ENCODE measurements around the gene VWA5A. TPM values are rescaled to one million over a fixed set of nuclear protein-coding genes. Genes with fewer than 3 reads are reported as not detected.

The VWA5A gene
- total and polyA plus RNA-seq, 2 donors (not counting 1 experiment from before 2014, with no cell fraction given): 11.9 to 22.3 TPM

GRCh38 chr11:124113890-124114289, 1.4 kb upstream of the VWA5A start:
- Histone ChIP-seq H3K27me3 (ENCODE audit: control insufficient read depth, insufficient read depth, low read length) (no peaks in the 10 kb centered on the region), H2AFZ (ENCODE audit: low read length) (no peak overlapping the region)

GRCh38 chr11:124115782-124116616, 749 bp downstream of the VWA5A start:
- peak overlapping the region; percentile 27 for H2AFZ ChIP-seq (ENCODE audit: low read length)
- peak overlapping the region; percentile 63 to 92 (median 72) for H3K4me3 ChIP-seq (replicated peaks in 1 of 4; ENCODE audit: control extremely low read depth in 1 of 4, insufficient read depth in 1 of 4, low read depth in 3 of 4, low read length in 4 of 4)
- H3K4me1 ChIP-seq (ENCODE audit: control insufficient read depth, extremely low read depth, insufficient read depth, low read length): peaks cover 2% of the 10 kb centered on the region
- H3K27ac ChIP-seq (ENCODE audit: insufficient read depth, low read length): no peak overlapping the region
- TF ChIP-seq EZH2 (IDR thresholded peaks at IDR 0.05; ENCODE audit: low read length, missing control alignments) (no peak), CTCF (conservative IDR thresholded peaks at IDR 0.05 in 1 of 2, IDR thresholded peaks at IDR 0.05 in 1 of 2; ENCODE audit: low read depth in 1 of 2, low read length in 2 of 2) (no peak)
- no peak overlapping the region for H3K9ac ChIP-seq (ENCODE audit: insufficient read depth, low read length)
- H3K79me2 ChIP-seq (ENCODE audit: control insufficient read depth, insufficient read depth, low read length): no peaks in the 10 kb centered on the region
- no peaks in the 10 kb centered on the region for H4K20me1 ChIP-seq (ENCODE audit: control insufficient read depth, extremely low read depth, insufficient read depth, low read length)
- H3K4me2 ChIP-seq (ENCODE audit: extremely low read depth, insufficient read depth, low read length): peak overlapping the region; percentile 94
- DNase-seq (ENCODE audit: low read depth in 2 of 2): no peak
- H3K36me3 ChIP-seq (ENCODE audit: control insufficient read depth, insufficient read depth, low read length): no peaks in the 10 kb centered on the region
- H3K27me3 ChIP-seq (ENCODE audit: control insufficient read depth, insufficient read depth, low read length): no peaks in the 10 kb centered on the region
- H3K9me3 ChIP-seq (ENCODE audit: control insufficient read depth, insufficient read depth, low read depth, low read length): no peaks in the 10 kb centered on the region

More at GRCh38 chr11:124113890-124114289, 1.4 kb upstream of the VWA5A start:
- DNase-seq (ENCODE audit: low read depth in 2 of 2): peak in 1 of 2 donors; percentile 14
- H4K20me1 ChIP-seq (ENCODE audit: control insufficient read depth, extremely low read depth, insufficient read depth, low read length): no peaks in the 10 kb centered on the region
- H3K79me2 ChIP-seq (ENCODE audit: control insufficient read depth, insufficient read depth, low read length): no peaks in the 10 kb centered on the region
- no peak overlapping the region for H3K4me2 ChIP-seq (ENCODE audit: extremely low read depth, insufficient read depth, low read length)
- H3K27ac ChIP-seq (ENCODE audit: insufficient read depth, low read length): no peak overlapping the region
- TF ChIP-seq CTCF (conservative IDR thresholded peaks at IDR 0.05 in 1 of 2, IDR thresholded peaks at IDR 0.05 in 1 of 2; ENCODE audit: low read depth in 1 of 2, low read length in 2 of 2) (no peak), EZH2 (IDR thresholded peaks at IDR 0.05; ENCODE audit: low read length, missing control alignments) (no peak)
- no peaks in the 10 kb centered on the region for H3K9me3 ChIP-seq (ENCODE audit: control insufficient read depth, insufficient read depth, low read depth, low read length)
- no peak overlapping the region for H3K9ac ChIP-seq (ENCODE audit: insufficient read depth, low read length)
- H3K36me3 ChIP-seq (ENCODE audit: control insufficient read depth, insufficient read depth, low read length): no peaks in the 10 kb centered on the region
- H3K4me1 ChIP-seq (ENCODE audit: control insufficient read depth, extremely low read depth, insufficient read depth, low read length): peaks cover 2% of the 10 kb centered on the region
- H3K4me3 ChIP-seq (replicated peaks in 1 of 4; ENCODE audit: control extremely low read depth in 1 of 4, insufficient read depth in 1 of 4, low read depth in 3 of 4, low read length in 4 of 4): no peak overlapping the region

- peaks cover 2% of the 10 kb centered on the region for H3K4me1 ChIP-seq (ENCODE audit: control insufficient read depth, extremely low read depth, insufficient read depth, low read length)
- no peak overlapping the region for H3K4me3 ChIP-seq (replicated peaks in 1 of 4; ENCODE audit: control extremely low read depth in 1 of 4, insufficient read depth in 1 of 4, low read depth in 3 of 4, low read length in 4 of 4)
- no peak overlapping the region for H3K27ac ChIP-seq (ENCODE audit: insufficient read depth, low read length)
- no peak overlapping the region for H3K4me2 ChIP-seq (ENCODE audit: extremely low read depth, insufficient read depth, low read length)
- no peaks in the 10 kb centered on the region for H3K36me3 ChIP-seq (ENCODE audit: control insufficient read depth, insufficient read depth, low read length)
- H3K27me3 ChIP-seq (ENCODE audit: control insufficient read depth, insufficient read depth, low read length): no peaks in the 10 kb centered on the region
- H2AFZ ChIP-seq (ENCODE audit: low read length): no peak overlapping the region
- no peaks in the 10 kb centered on the region for H4K20me1 ChIP-seq (ENCODE audit: control insufficient read depth, extremely low read depth, insufficient read depth, low read length)
- TF ChIP-seq CTCF (conservative IDR thresholded peaks at IDR 0.05 in 1 of 2, IDR thresholded peaks at IDR 0.05 in 1 of 2; ENCODE audit: low read depth in 1 of 2, low read length in 2 of 2): no peak
- no peak for TF ChIP-seq EZH2 (IDR thresholded peaks at IDR 0.05; ENCODE audit: low read length, missing control alignments)
- no peak for DNase-seq (ENCODE audit: low read depth in 2 of 2)
- H3K79me2 ChIP-seq (ENCODE audit: control insufficient read depth, insufficient read depth, low read length): no peaks in the 10 kb centered on the region
- H3K9ac ChIP-seq (ENCODE audit: insufficient read depth, low read length): no peak overlapping the region
- no peaks in the 10 kb centered on the region for H3K9me3 ChIP-seq (ENCODE audit: control insufficient read depth, insufficient read depth, low read depth, low read length)
Observed at GRCh38 chr11:124119103-124119502, 3.9 kb downstream of the VWA5A start.

Data from fibroblast of lung (primary cell).